Spleen (tissue), 7 donors: ENCODE measurements around the gene MCC.

Experiments used
- CTCF ChIP-seq, 11 experiments: fragments of 200-600 bp in 7 of 11; fragments of 450-650 bp in 4 of 11; sonication (generic) in 4 of 11; IDR thresholded peaks in 8 of 11; conservative IDR thresholded peaks in 3 of 11; 1 replicate in 7 of 11; 2 replicates in 4 of 11; pipeline versions ENCODE4 v1.4.0 to v1.8.0; 2016 to 2021; ENCODE audit warnings: antibody characterized with exemption in 11 of 11, inconsistent platforms in 4 of 11, mild to moderate bottlenecking in 1 of 11
- POLR2A ChIP-seq, 3 donors: fragments of 450-650 bp; IDR thresholded peaks; one replicate each; pipeline ENCODE4 v1.5.1; 2017; ENCODE audit warnings: antibody characterized with exemption in 3 of 3, mild to moderate bottlenecking in 1 of 3
- POLR2AphosphoS5 ChIP-seq, 3 donors: sonication (generic); formaldehyde crosslinking; IDR thresholded peaks; one replicate each; pipeline ENCODE4 v1.5.1; 2017; ENCODE audit warnings: antibody characterized with exemption in 3 of 3
- donor health status: DM: no; HTN: no; CAD: no; lungs with moderate emphysema.
- donor health status: DM: no; HTN: no; CAD: no.
- donor health status: DM: no; HTN: no; CAD: no.

GRCh38 chr5:113089653-113090335 is 398.5 kb downstream of the MCC start:
- TF ChIP-seq POLR2A (IDR thresholded peaks at IDR 0.05) (no peak), CTCF (IDR thresholded peaks at IDR 0.05 in 8 of 11, conservative IDR thresholded peaks at IDR 0.05 in 3 of 11) (no peak), POLR2AphosphoS5 (IDR thresholded peaks at IDR 0.05) (no peak)
